K562 (cell line): ENCODE data around the gene SPTAN1. TPM values are rescaled to one million over a fixed set of nuclear protein-coding genes. Genes with fewer than 3 reads are reported as not detected.
"Not testable (repeated sequence)": the region's sequence is repeated elsewhere in the genome, so short reads cannot be mapped to it uniquely, and the experiment has no call there.

Source experiments
- ATAC-seq: fragments of 200-7000 bp; cut with Tn5 transposase; 3 replicates; pipeline ENCODE4 v1.9.1; 2020; ENCODE audit warnings: moderate library complexity
- BruUV-seq: library from RNA; stranded (reverse); fragments of 400-500 nt; replicated peaks from 2 replicates; lab custom pipeline; 2021; lab: Mats Ljungman, UMichigan
- CTCF ChIA-PET: fragments of 300-600 bp; formaldehyde crosslinking; extraction: SDS; loops from one replicate; lab custom pipeline; 2021; ENCODE audit warnings: low intra/inter-chr PET ratio; lab: Yijun Ruan, JAX
- POLR2A ChIA-PET: fragments of 300-600, 350-650 bp; sonication (Branson Sonifier 250); formaldehyde crosslinking; extraction: SDS; loops from one replicate; lab custom pipeline; 2021; ENCODE audit warnings: antibody characterized with exemption, inconsistent platforms; lab: Yijun Ruan, JAX
- DNase-seq, 4 experiments: peaks; one replicate each; pipeline versions ENCODE4 v3.0.0 to v3.0.0-alpha.2; 2011 to 2018; ENCODE audit warnings: low spot score in 3 of 4, mixed read lengths in 3 of 4; ENCODE audit errors: extremely low read depth in 1 of 4
- FAIRE-seq: peaks from 2 replicates; lab custom pipeline; 2011; peaks lifted over from hg19 to GRCh38; lab: Jason Lieb, UNC
- H2AFZ ChIP-seq: 2 replicates; pipeline ENCODE4 v1.6.0; 2011; ENCODE audit warnings: low read depth, low read length, control low read depth, inconsistent platforms
- H3K27ac ChIP-seq: fragments of 200-600 bp; 3 replicates; pipeline ENCODE4 v1.8.0; 2011; ENCODE audit warnings: low read depth, mild to moderate bottlenecking, control low read depth, inconsistent platforms, low read length, moderate library complexity, mixed read lengths; ENCODE audit errors: extremely low read depth
- H3K27me3 ChIP-seq, 2 experiments: fragments of 300-600 bp in 1 of 2; 2 replicates in 1 of 2; 3 replicates in 1 of 2; pipeline versions ENCODE4 v1.6.0 to v1.8.0; 2011; ENCODE audit warnings: inconsistent platforms in 2 of 2, low read length in 2 of 2, mild to moderate bottlenecking in 1 of 2, mixed read lengths in 1 of 2, moderate library complexity in 1 of 2; ENCODE audit not compliant: control insufficient read depth in 2 of 2, insufficient read depth in 2 of 2
- H3K36me3 ChIP-seq: fragments of 300-600 bp; 3 replicates; pipeline ENCODE4 v1.8.0; 2011; ENCODE audit warnings: mild to moderate bottlenecking, low read length, inconsistent platforms; ENCODE audit not compliant: control insufficient read depth, insufficient read depth
- H3K4me1 ChIP-seq, 2 experiments: fragments of 200-600 bp in 1 of 2; replicated peaks in 1 of 2; 2 replicates in 1 of 2; 3 replicates in 1 of 2; pipeline versions ENCODE4 v1.5.1 to v1.8.0; 2011; ENCODE audit warnings: inconsistent platforms in 2 of 2, low read length in 2 of 2, mild to moderate bottlenecking in 1 of 2, mixed read lengths in 1 of 2, moderate library complexity in 1 of 2; ENCODE audit not compliant: control insufficient read depth in 2 of 2, insufficient read depth in 2 of 2
- H3K4me2 ChIP-seq: 2 replicates; pipeline ENCODE4 v1.6.1; 2011; ENCODE audit warnings: low read length, control low read depth, inconsistent platforms, mixed read lengths; ENCODE audit not compliant: insufficient read depth
- H3K4me3 ChIP-seq: fragments of 200-600 bp; sonication (generic), shearing (Covaris generic); 2 replicates; pipeline ENCODE4 v1.5.1; 2016; ENCODE audit warnings: control low read depth, inconsistent platforms
- H3K79me2 ChIP-seq: fragments of 200-600 bp; 3 replicates; pipeline ENCODE4 v1.8.0; 2011; ENCODE audit warnings: low read length, inconsistent platforms; ENCODE audit not compliant: control insufficient read depth, insufficient read depth
- H3K9ac ChIP-seq, 2 experiments: 2 replicates each; pipeline versions ENCODE4 v1.6.0 to v1.6.1; 2011; ENCODE audit warnings: low read depth in 2 of 2, low read length in 2 of 2, control low read depth in 1 of 2, inconsistent platforms in 1 of 2, mild to moderate bottlenecking in 1 of 2, mixed read lengths in 1 of 2; ENCODE audit not compliant: insufficient read depth in 1 of 2
- H3K9me1 ChIP-seq: one replicate; pipeline ENCODE4 v1.6.0; 2011; ENCODE audit warnings: inconsistent platforms, mild to moderate bottlenecking, low read length, moderate library complexity; ENCODE audit not compliant: control insufficient read depth, insufficient read depth
- H3K9me3 ChIP-seq: replicated peaks from 2 replicates; pipeline ENCODE4 v1.5.1; 2011; ENCODE audit warnings: low read depth, low read length, inconsistent platforms; ENCODE audit not compliant: control insufficient read depth, insufficient read depth
- H4K20me1 ChIP-seq: replicated peaks from 2 replicates; pipeline ENCODE4 v1.6.1; 2011; ENCODE audit warnings: low read length, inconsistent platforms, mixed read lengths; ENCODE audit not compliant: control insufficient read depth, insufficient read depth
- BRD9 ChIP-seq: fragments of 450-650 bp; IDR thresholded peaks from 2 replicates; pipeline ENCODE4 v1.6.1; 2018; ENCODE audit warnings: low read depth; ENCODE audit not compliant: partially characterized antibody
- C11orf30 ChIP-seq: fragments of 450-650 bp; IDR thresholded peaks from 2 replicates; pipeline ENCODE4 v1.6.1; 2016; ENCODE audit warnings: low read depth, mild to moderate bottlenecking
- CEBPG ChIP-seq, 3 experiments: fragments of 200-800 bp in 1 of 3; sonication (Bioruptor generic) in 1 of 3; sonication (generic) in 1 of 3; formaldehyde crosslinking in 1 of 3; IDR thresholded peaks in 2 of 3; conservative IDR thresholded peaks in 1 of 3; 2 replicates each; pipeline versions ENCODE4 v1.6.1 to v1.8.0; 2016 to 2022; ENCODE audit warnings: missing compliant biosample characterization in 2 of 3, missing genetic modification characterization in 2 of 3, mild to moderate bottlenecking in 1 of 3, missing genetic modification reagents in 1 of 3
- CTBP1 ChIP-seq: fragments of 450-650 bp; IDR thresholded peaks from 2 replicates; pipeline ENCODE4 v1.6.1; 2016; ENCODE audit warnings: borderline replicate concordance
- FOSL1 ChIP-seq: fragments of 200-800 bp; sonication (Bioruptor generic); conservative IDR thresholded peaks from 2 replicates; pipeline ENCODE4 v1.6.1; 2016; ENCODE audit warnings: missing genetic modification characterization, missing compliant biosample characterization
- JUND ChIP-seq, 2 experiments: IDR thresholded peaks; 2 replicates in 1 of 2; 3 replicates in 1 of 2; pipeline ENCODE4 v1.6.1; 2011; ENCODE audit warnings: borderline replicate concordance in 2 of 2, low read depth in 2 of 2, low read length in 2 of 2, improper control_type of control experiment in 1 of 2, missing biosample characterization in 1 of 2, missing genetic modification characterization in 1 of 2, missing genetic modification reagents in 1 of 2
- LEF1 ChIP-seq: fragments of 450-650 bp; IDR thresholded peaks from 2 replicates; pipeline ENCODE4 v1.6.1; 2016; ENCODE audit warnings: mild to moderate bottlenecking
- MAFG ChIP-seq: fragments of 450-650 bp; conservative IDR thresholded peaks from 2 replicates; pipeline ENCODE4 v1.6.1; 2016; ENCODE audit warnings: missing genetic modification characterization, missing compliant biosample characterization
- MTA3 ChIP-seq: fragments of 450-650 bp; formaldehyde crosslinking; IDR thresholded peaks from 2 replicates; pipeline ENCODE4 v1.6.1; 2017; ENCODE audit warnings: mild to moderate bottlenecking, borderline replicate concordance
- NCOA1 ChIP-seq: fragments of 450-650 bp; IDR thresholded peaks from 2 replicates; pipeline ENCODE4 v1.6.1; 2016; ENCODE audit warnings: low read depth
- NFE2 ChIP-seq: IDR thresholded peaks from 2 replicates; pipeline ENCODE4 v1.6.1; 2014; ENCODE audit warnings: antibody characterized with exemption, low read depth
- NR2C2 ChIP-seq, 2 experiments: fragments of 200-800 bp in 1 of 2; sonication (Bioruptor generic) in 1 of 2; sonication (generic) in 1 of 2; formaldehyde crosslinking in 1 of 2; IDR thresholded peaks; 2 replicates each; pipeline versions ENCODE4 v1.6.1 to v1.8.0; 2016 to 2022; ENCODE audit warnings: mild to moderate bottlenecking in 1 of 2, missing compliant biosample characterization in 1 of 2, missing genetic modification characterization in 1 of 2, missing genetic modification reagents in 1 of 2
- PTTG1 ChIP-seq: fragments of 450-650 bp; IDR thresholded peaks from 2 replicates; pipeline ENCODE4 v1.6.1; 2016; ENCODE audit warnings: low read depth, mild to moderate bottlenecking, missing genetic modification characterization, missing compliant biosample characterization
- TEAD2 ChIP-seq: fragments of 450-650 bp; IDR thresholded peaks from 2 replicates; pipeline ENCODE4 v1.6.1; 2016; ENCODE audit warnings: missing genetic modification characterization, control low read depth, missing compliant biosample characterization
- TRIM24 ChIP-seq, 2 experiments: fragments of 450-650 bp; IDR thresholded peaks; 2 replicates each; pipeline ENCODE4 v1.6.1; 2016
- ZNF766 ChIP-seq: fragments of 200-800 bp; sonication (Bioruptor generic); conservative IDR thresholded peaks from 2 replicates; pipeline ENCODE4 v1.6.1; 2016; ENCODE audit warnings: missing genetic modification characterization, missing compliant biosample characterization
- WGBS: fragments of 100-300 bp; shearing (Covaris generic); methylation state at CpG from one replicate; pipeline ENCODE4 v1.1.6; 2016; ENCODE audit warnings: low coverage, mixed read lengths; ENCODE audit not compliant: insufficient coverage; ENCODE audit errors: missing lambda C conversion rate; 5-methylcytosine and 5-hydroxymethylcytosine counted together
- in situ Hi-C: fragments of 300-500 bp; cut with MboI; formaldehyde crosslinking; loops from 4 replicates; pipeline ENCODE4 v1.15.0; 2018; ENCODE audit warnings: inconsistent platforms, mixed read lengths
- intact Hi-C: fragments of 100-400 bp; cut with micrococcal nuclease; formaldehyde crosslinking; loops from 2 replicates; pipeline ENCODE4 v1.14.2; 2022
- polyA plus RNA-seq, 8 experiments: library from polyadenylated mRNA; depleted of rRNA in 4 of 8; stranded (reverse) in 5 of 8; unstranded in 3 of 8; fragments of >200 nt; fragmentation: Nextera tagmentation in 2 of 8; fragmentation: Illumina TruSeq in 1 of 8; extraction: Ambion mirVana in 2 of 8; extraction: Trizol in 1 of 8; gene quantifications; 2 replicates each; pipeline versions ENCODE4 v1.2.1 to v1.2.3, GENCODE V29; 2011 to 2014; ENCODE audit warnings: inconsistent platforms in 1 of 8, missing spikeins in 1 of 8
- total RNA-seq, 7 experiments: library from RNA; depleted of rRNA in 6 of 7; stranded (reverse); fragments of >200 nt in 6 of 7; fragmentation: Illumina TruSeq in 2 of 7; extraction: Trizol in 2 of 7; gene quantifications; 2 replicates each; pipeline versions ENCODE4 v1.2.1 to v1.2.3, GENCODE V29; 2011 to 2021; ENCODE audit warnings: low replicate concordance in 1 of 7
- TF ChIP-seq, protein P1 (sequence below): fragments of 450-650 bp; IDR thresholded peaks from 2 replicates; pipeline ENCODE4 v1.6.1; 2016; ENCODE audit warnings: missing biosample characterization, missing genetic modification characterization
- TF ChIP-seq, protein P2 (sequence below): fragments of 450-650 bp; IDR thresholded peaks from 2 replicates; pipeline ENCODE4 v1.6.1; 2016; ENCODE audit warnings: antibody characterized with exemption
- TF ChIP-seq, protein P3 (sequence below): sonication (generic); formaldehyde crosslinking; IDR thresholded peaks from 2 replicates; pipeline ENCODE4 v1.8.0; 2022; ENCODE audit warnings: mild to moderate bottlenecking, missing genetic modification reagents

SPTAN1 gene
- total and polyA plus RNA-seq, 9 of the 15 experiments (the other 6 are each of a cell fraction or from before 2014, with no cell fraction given): 1.5 to 13.5 (median 6.8) TPM

DNA sequence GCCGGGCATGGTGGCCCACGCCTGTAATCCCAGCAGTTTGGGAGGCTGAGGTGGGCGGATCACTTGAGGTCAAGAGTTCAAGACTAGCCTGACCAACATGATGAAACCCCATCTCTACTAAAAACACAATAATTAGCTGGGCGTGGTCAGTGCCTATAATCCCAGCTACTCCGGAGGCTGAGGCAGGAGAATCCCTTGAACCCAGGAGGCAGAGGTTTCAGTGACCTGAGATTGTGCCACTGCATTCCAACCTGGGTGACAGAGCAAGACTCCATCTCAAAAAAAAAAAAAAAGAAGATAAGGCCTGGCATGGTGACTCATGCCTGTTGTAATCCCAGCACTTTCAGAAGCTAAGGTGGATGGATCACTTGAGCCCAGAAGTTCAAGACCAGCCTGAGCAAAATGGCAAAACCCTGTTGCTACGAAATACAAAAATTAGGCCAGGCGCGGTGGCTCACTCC lies 114.1 kb downstream of the SPTAN1 start:
- H4K20me1 ChIP-seq; H3K4me3 ChIP-seq; in situ Hi-C loops; H3K36me3 ChIP-seq; H3K79me2 ChIP-seq; H3K27me3 ChIP-seq; H2AFZ ChIP-seq; H3K27ac ChIP-seq; H3K9me1 ChIP-seq; H3K4me2 ChIP-seq; FAIRE-seq; BruUV-seq; intact Hi-C loops; H3K9me3 ChIP-seq; TF ChIP-seq NR2C2 (CRISPR knock-in tag; IDR thresholded peaks at IDR 0.05): not testable (repeated sequence)
- CTCF ChIA-PET: interaction anchor here (0.6 to 0.7 kb wide), 2 partner anchors 81 to 1207 kb away, joined by 3 to 4 read pairs; no protein-coding TSS in a partner anchor
- POLR2A ChIA-PET: interaction anchor here (0.5 to 2.6 kb wide), 6 partner anchors 9 to 479 kb away, joined by 3 to 17 read pairs (median 4); no protein-coding TSS in a partner anchor
- DNase-seq (peak in 1 of 4 experiments; percentile 61), ATAC-seq (peak; percentile 71)
- Histone ChIP-seq H3K4me1 (peaks cover 6 to 10% of the 10 kb centered on the region in 2 experiments; a peak in 4 of 5 replicates), H3K9ac (peak overlapping the region in 1 of 2 experiments; percentile 45; a peak in 1 of 4 replicates)
- WGBS: 36% methylated on average over 8 of the region's 8 CpGs
- TF ChIP-seq CEBPG (CRISPR knock-in tag; IDR thresholded peaks at IDR 0.05) (peak; percentile 87), CEBPG (tag; conservative IDR thresholded peaks at IDR 0.05 in 1 of 2, IDR thresholded peaks at IDR 0.05 in 1 of 2) (peak; percentile 76 to 86), FOSL1 (tag) (peak; percentile 98), ZNF766 (CRISPR knock-in tag) (0 out of 2 replicates have a peak, but pooled peaks have one; percentile 45), NCOA1 (0 out of 2 replicates have a peak, but pooled peaks have one; percentile 51), TRIM24 (IDR thresholded peaks at IDR 0.05) (peak; percentile 67 to 82), NFE2 (peak; percentile 37; the same call in 1 of the 2 replicates), JUND (IDR thresholded peaks at IDR 0.05; ENCODE audit: borderline replicate concordance, low read depth, low read length) (peak; percentile 96), JUND (tag; IDR thresholded peaks at IDR 0.05; ENCODE audit: borderline replicate concordance, low read depth, low read length) (peak; percentile 94), PTTG1 (0 out of 2 replicates have a peak, but pooled peaks have one; percentile 62), CTBP1 (peak; percentile 82), MAFG (tag) (0 out of 2 replicates have a peak, but pooled peaks have one; percentile 15), BRD9 (peak; percentile 62), MTA3 (peak; percentile 69; the same call in 1 of the 2 replicates), C11orf30 (peak; percentile 36; the same call in 1 of the 2 replicates), NR2C2 (tag; IDR thresholded peaks at IDR 0.05) (peak; percentile 84), LEF1 (peak; percentile 64; the same call in 1 of the 2 replicates), TEAD2 (tag) (0 out of 2 replicates have a peak, but pooled peaks have one; percentile 40)
- TF ChIP-seq, protein P1, sequence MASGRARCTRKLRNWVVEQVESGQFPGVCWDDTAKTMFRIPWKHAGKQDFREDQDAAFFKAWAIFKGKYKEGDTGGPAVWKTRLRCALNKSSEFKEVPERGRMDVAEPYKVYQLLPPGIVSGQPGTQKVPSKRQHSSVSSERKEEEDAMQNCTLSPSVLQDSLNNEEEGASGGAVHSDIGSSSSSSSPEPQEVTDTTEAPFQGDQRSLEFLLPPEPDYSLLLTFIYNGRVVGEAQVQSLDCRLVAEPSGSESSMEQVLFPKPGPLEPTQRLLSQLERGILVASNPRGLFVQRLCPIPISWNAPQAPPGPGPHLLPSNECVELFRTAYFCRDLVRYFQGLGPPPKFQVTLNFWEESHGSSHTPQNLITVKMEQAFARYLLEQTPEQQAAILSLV (tag): 0 out of 2 replicates have a peak, but pooled peaks have one; percentile 46
- TF ChIP-seq, protein P2, sequence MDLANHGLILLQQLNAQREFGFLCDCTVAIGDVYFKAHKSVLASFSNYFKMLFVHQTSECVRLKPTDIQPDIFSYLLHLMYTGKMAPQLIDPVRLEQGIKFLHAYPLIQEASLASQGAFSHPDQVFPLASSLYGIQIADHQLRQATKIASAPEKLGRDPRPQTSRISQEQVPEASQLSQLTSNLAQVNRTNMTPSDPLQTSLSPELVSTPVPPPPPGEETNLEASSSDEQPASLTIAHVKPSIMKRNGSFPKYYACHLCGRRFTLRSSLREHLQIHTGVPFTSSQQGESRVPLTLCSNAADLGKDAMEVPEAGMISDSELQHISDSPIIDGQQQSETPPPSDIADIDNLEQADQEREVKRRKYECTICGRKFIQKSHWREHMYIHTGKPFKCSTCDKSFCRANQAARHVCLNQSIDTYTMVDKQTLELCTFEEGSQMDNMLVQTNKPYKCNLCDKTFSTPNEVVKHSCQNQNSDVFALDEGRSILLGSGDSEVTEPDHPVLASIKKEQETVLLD: peak; percentile 80
- TF ChIP-seq, protein P3, sequence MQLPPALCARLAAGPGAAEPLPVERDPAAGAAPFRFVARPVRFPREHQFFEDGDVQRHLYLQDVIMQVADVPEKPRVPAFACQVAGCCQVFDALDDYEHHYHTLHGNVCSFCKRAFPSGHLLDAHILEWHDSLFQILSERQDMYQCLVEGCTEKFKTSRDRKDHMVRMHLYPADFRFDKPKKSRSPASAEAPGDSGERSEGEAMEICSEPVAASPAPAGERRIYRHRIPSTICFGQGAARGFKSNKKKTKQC (CRISPR knock-in tag): peak; percentile 25; the same call in 1 of the 2 replicates
